GM12873 (cell line): ENCODE results near the gene LRRC56.

Experiments
- CTCF ChIP-seq: IDR thresholded peaks from 2 replicates; pipeline ENCODE4 v1.5.1; 2012; ENCODE audit warnings: low read depth, mild to moderate bottlenecking, moderate library complexity, low read length, control low read depth; ENCODE audit not compliant: insufficient read depth; ENCODE audit errors: missing control alignments

Gene LRRC56

GRCh38 chr11:575996-576768 lies 38.9 kb downstream of the LRRC56 start, which contains the start of gene PHRF1:
PHRF1 (plus strand) TSS chr11:576470; CDS start chr11:581513, 5,043 bp downstream.
- TF ChIP-seq CTCF = no peak

GRCh38 chr11:576811-577610 lies 39.7 kb downstream of the LRRC56 start:
- TF ChIP-seq CTCF = no peak

- TF ChIP-seq CTCF = no peak
Measured at GRCh38 chr11:577611-577894, 40.2 kb downstream of the LRRC56 start.

GRCh38 chr11:578276-579035 lies 41.1 kb downstream of the LRRC56 start:
- no peak for TF ChIP-seq CTCF

- no peak for TF ChIP-seq CTCF
Measured at GRCh38 chr11:579830-580601, 42.7 kb downstream of the LRRC56 start.

- no peak for TF ChIP-seq CTCF
Measured at GRCh38 chr11:581342-581741, 44.0 kb downstream of the LRRC56 start.
